Right forelimb (tissue), 1 donor: Measurements from ENCODE around the gene DVL2.
A peak's percentile ranks its signal among the peaks of the same experiment; 100 is the strongest.

Experiments used
- DNase-seq: peaks from one replicate; pipeline ENCODE4 v3.0.0-alpha.2; 2018

DVL2 gene

GRCh38 chr17:7234083-7234951 is at the start of gene DVL2:
DVL2 (minus strand) TSS chr17:7234517; CDS start chr17:7234262, 255 bp downstream.
- DNase-seq = peak; percentile 97

- no peak for DNase-seq
Observed at GRCh38 chr17:7283471-7284216, 49.3 kb upstream of the DVL2 start.

- no peak for DNase-seq
Observed at GRCh38 chr17:7282752-7283321, 48.5 kb upstream of the DVL2 start.

GRCh38 chr17:7281953-7282751 is 47.8 kb upstream of the DVL2 start:
- peak; percentile 52 for DNase-seq

- peak; percentile 92 for DNase-seq
Observed at GRCh38 chr17:7281074-7281952, 47.0 kb upstream of the DVL2 start, which contains the start of gene SLC2A4. SLC2A4 (plus strand) TSS chr17:7281718; CDS start chr17:7281935, 217 bp downstream.

- DNase-seq = peak; percentile 87
Observed at GRCh38 chr17:7280519-7281073, 46.3 kb upstream of the DVL2 start.

- DNase-seq = no peak
Observed at GRCh38 chr17:7279448-7279847, 45.1 kb upstream of the DVL2 start.

GRCh38 chr17:7266784-7267183 is 32.5 kb upstream of the DVL2 start:
- no peak for DNase-seq

- DNase-seq = no peak
Observed at GRCh38 chr17:7263801-7264078, 29.4 kb upstream of the DVL2 start.

- DNase-seq = no peak
Observed at GRCh38 chr17:7262935-7263800, 28.9 kb upstream of the DVL2 start.

GRCh38 chr17:7262192-7262934 is 28.0 kb upstream of the DVL2 start, which contains the start of gene CLDN7:
CLDN7 (minus strand) TSS chr17:7262478; CDS start chr17:7262043, 435 bp downstream.
- DNase-seq = no peak

- DNase-seq = no peak
Observed at GRCh38 chr17:7261379-7262191, 27.3 kb upstream of the DVL2 start.

GRCh38 chr17:7260651-7261378 is 26.5 kb upstream of the DVL2 start:
- peak; percentile 59 for DNase-seq

GRCh38 chr17:7260151-7260550 is 25.8 kb upstream of the DVL2 start:
- no peak for DNase-seq

- DNase-seq = no peak
Observed at GRCh38 chr17:7259555-7259889, 25.2 kb upstream of the DVL2 start.

GRCh38 chr17:7258731-7259554 is 24.6 kb upstream of the DVL2 start:
- no peak for DNase-seq

GRCh38 chr17:7256766-7257456 is 22.6 kb upstream of the DVL2 start:
- DNase-seq = no peak
